Astrocyte (in vitro differentiated cells and primary cell): Measurements from ENCODE around the gene FOXM1. TPM values are rescaled to one million over a fixed set of nuclear protein-coding genes. Genes with fewer than 3 reads are reported as not detected.
A peak's percentile ranks its signal among the peaks of the same experiment; 100 is the strongest.

ENCODE experiments used
- DNase-seq: peaks from one replicate; pipeline ENCODE4 v3.0.0-alpha.2; 2010; ENCODE audit warnings: low read depth
- FAIRE-seq: peaks from 2 replicates; lab custom pipeline; 2011; peaks lifted over from hg19 to GRCh38; lab: Jason Lieb, UNC
- H2AFZ ChIP-seq: 2 replicates; pipeline ENCODE4 v1.6.0; 2012; ENCODE audit warnings: low read depth, low read length, inconsistent platforms
- H3K27ac ChIP-seq: 2 replicates; pipeline ENCODE4 v1.5.1; 2011; ENCODE audit warnings: low read depth, low read length, inconsistent platforms
- H3K27me3 ChIP-seq: 2 replicates; pipeline ENCODE4 v1.6.0; 2011; ENCODE audit warnings: low read length, inconsistent platforms; ENCODE audit not compliant: insufficient read depth
- H3K36me3 ChIP-seq: 2 replicates; pipeline ENCODE4 v1.5.1; 2011; ENCODE audit warnings: low read length, inconsistent platforms; ENCODE audit not compliant: insufficient read depth
- H3K4me1 ChIP-seq: 2 replicates; pipeline ENCODE4 v1.5.1; 2011; ENCODE audit warnings: low read length, inconsistent platforms; ENCODE audit not compliant: insufficient read depth
- H3K4me2 ChIP-seq: 2 replicates; pipeline ENCODE4 v1.6.0; 2012; ENCODE audit warnings: low read length, inconsistent platforms
- H3K4me3 ChIP-seq: 2 replicates; pipeline ENCODE4 v1.5.1; 2011; ENCODE audit warnings: low read depth, mild to moderate bottlenecking, low read length, inconsistent platforms; ENCODE audit not compliant: insufficient read depth
- H3K79me2 ChIP-seq: 2 replicates; pipeline ENCODE4 v1.6.0; 2012; ENCODE audit warnings: mild to moderate bottlenecking, low read length, inconsistent platforms; ENCODE audit not compliant: insufficient read depth
- H3K9ac ChIP-seq: 2 replicates; pipeline ENCODE4 v1.6.0; 2012; ENCODE audit warnings: mild to moderate bottlenecking, low read length, inconsistent platforms
- H3K9me3 ChIP-seq: 2 replicates; pipeline ENCODE4 v1.5.1; 2012; ENCODE audit warnings: low read depth, mild to moderate bottlenecking, low read length, inconsistent platforms; ENCODE audit not compliant: insufficient read depth
- H4K20me1 ChIP-seq: 2 replicates; pipeline ENCODE4 v1.6.0; 2012; ENCODE audit warnings: low read length, inconsistent platforms; ENCODE audit not compliant: insufficient read depth
- H3K27ac Mint-ChIP-seq: one replicate; pipeline ENCODE4 v1.8.0; 2021; ENCODE audit warnings: mild to moderate bottlenecking, mixed read lengths; ENCODE audit not compliant: unreplicated experiment
- H3K27me3 Mint-ChIP-seq: one replicate; pipeline ENCODE4 v1.8.0; 2021; ENCODE audit warnings: low read depth, mixed read lengths; ENCODE audit not compliant: unreplicated experiment
- H3K36me3 Mint-ChIP-seq: one replicate; pipeline ENCODE4 v1.8.0; 2021; ENCODE audit warnings: low read depth, mixed read lengths; ENCODE audit not compliant: unreplicated experiment
- H3K4me1 Mint-ChIP-seq: one replicate; pipeline ENCODE4 v1.8.0; 2021; ENCODE audit warnings: low read depth, mixed read lengths; ENCODE audit not compliant: unreplicated experiment
- H3K4me3 Mint-ChIP-seq: one replicate; pipeline ENCODE4 v1.8.0; 2021; ENCODE audit warnings: mild to moderate bottlenecking, moderate library complexity, mixed read lengths; ENCODE audit not compliant: unreplicated experiment
- H3K9me3 Mint-ChIP-seq: one replicate; pipeline ENCODE4 v1.8.0; 2021; ENCODE audit warnings: mild to moderate bottlenecking, mixed read lengths; ENCODE audit not compliant: unreplicated experiment
- CTCF ChIP-seq: IDR thresholded peaks from 2 replicates; pipeline ENCODE4 v1.5.1; 2011; ENCODE audit warnings: low read depth, mild to moderate bottlenecking, inconsistent platforms, low read length, moderate library complexity; ENCODE audit not compliant: insufficient read depth
- EZH2 ChIP-seq: IDR thresholded peaks from 2 replicates; pipeline ENCODE4 v1.6.1; 2012; ENCODE audit warnings: mild to moderate bottlenecking, low read length, inconsistent platforms; ENCODE audit not compliant: insufficient read depth
- total RNA-seq: library from RNA; stranded (reverse); gene quantifications from 2 replicates; pipeline ENCODE4 v1.2.1, GENCODE V29; 2021

The FOXM1 gene
- total RNA-seq, 1 donor from 2014 or later = 7.1 TPM

DNA sequence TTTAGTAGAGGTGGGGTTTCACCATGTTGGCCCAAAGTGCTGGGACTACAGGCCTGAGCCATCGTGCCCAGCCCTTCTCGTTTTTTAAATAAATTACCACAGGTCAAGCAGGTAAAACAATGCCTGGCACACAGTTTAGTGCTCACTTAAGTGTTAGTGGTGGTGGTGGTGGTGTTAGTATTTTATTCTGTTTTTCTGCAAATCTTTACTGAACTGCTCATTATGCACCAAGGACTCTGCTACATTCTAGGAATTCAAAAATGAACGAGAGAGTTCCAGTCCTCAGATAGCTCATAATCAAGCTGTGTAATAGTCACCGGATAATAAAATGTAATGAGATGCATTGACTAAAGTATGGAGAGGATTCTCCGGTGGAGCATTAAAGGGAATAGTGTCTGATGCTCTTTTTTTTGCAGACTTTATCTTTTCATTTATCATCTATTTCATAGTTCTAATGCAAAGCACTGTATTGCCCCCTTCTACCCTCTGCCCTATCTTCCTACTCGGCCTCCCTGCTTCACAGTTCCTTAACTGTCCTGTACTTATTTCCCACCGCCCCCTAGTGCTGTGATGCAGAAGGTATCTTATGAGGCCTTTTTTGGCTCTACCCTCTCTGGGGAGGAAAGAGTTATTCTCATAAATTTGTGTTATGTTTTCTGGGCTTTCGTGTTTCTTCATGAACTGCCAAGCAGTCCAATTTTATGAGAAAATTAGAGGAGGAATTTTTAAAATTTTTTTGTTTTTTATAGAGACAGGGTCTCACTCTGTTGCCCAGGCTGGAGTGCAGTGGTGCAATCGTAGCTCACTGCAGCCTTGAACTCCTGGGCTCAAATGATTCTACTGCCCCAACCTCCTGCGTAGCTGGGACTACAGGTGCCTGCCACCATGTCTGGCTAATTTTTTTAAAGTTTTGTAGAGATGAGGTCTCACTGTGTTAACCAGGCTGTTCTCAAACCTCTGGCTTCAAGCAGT lies 63.5 kb downstream of the FOXM1 start:
- Histone ChIP-seq H3K9me3 (no peaks in the 10 kb centered on the region), H3K4me2 (peak overlapping the region; percentile 93), H4K20me1 (peaks cover 3% of the 10 kb centered on the region), H2AFZ (peak overlapping the region; percentile 98), H3K27ac (peak overlapping the region; percentile 92), H3K4me3 (peak overlapping the region; percentile 97), H3K79me2 (peaks cover 30% of the 10 kb centered on the region), H3K36me3 (peaks cover 7% of the 10 kb centered on the region), H3K27me3 (no peaks in the 10 kb centered on the region), H3K4me1 (peaks cover 6% of the 10 kb centered on the region), H3K9ac (peak overlapping the region; percentile 91)
- DNase-seq = peak; percentile 46
- H3K9me3 Mint-ChIP-seq = no peaks in the 10 kb centered on the region
- peaks cover 7% of the 10 kb centered on the region for H3K36me3 Mint-ChIP-seq
- H3K27me3 Mint-ChIP-seq = no peaks in the 10 kb centered on the region
- peak overlapping the region; percentile 98 for H3K4me3 Mint-ChIP-seq
- H3K27ac Mint-ChIP-seq = peak overlapping the region; percentile 99
- peaks cover 4% of the 10 kb centered on the region for H3K4me1 Mint-ChIP-seq
- no peak for FAIRE-seq
- TF ChIP-seq EZH2 = no peak
- peak; percentile 63 for TF ChIP-seq CTCF

DNA sequence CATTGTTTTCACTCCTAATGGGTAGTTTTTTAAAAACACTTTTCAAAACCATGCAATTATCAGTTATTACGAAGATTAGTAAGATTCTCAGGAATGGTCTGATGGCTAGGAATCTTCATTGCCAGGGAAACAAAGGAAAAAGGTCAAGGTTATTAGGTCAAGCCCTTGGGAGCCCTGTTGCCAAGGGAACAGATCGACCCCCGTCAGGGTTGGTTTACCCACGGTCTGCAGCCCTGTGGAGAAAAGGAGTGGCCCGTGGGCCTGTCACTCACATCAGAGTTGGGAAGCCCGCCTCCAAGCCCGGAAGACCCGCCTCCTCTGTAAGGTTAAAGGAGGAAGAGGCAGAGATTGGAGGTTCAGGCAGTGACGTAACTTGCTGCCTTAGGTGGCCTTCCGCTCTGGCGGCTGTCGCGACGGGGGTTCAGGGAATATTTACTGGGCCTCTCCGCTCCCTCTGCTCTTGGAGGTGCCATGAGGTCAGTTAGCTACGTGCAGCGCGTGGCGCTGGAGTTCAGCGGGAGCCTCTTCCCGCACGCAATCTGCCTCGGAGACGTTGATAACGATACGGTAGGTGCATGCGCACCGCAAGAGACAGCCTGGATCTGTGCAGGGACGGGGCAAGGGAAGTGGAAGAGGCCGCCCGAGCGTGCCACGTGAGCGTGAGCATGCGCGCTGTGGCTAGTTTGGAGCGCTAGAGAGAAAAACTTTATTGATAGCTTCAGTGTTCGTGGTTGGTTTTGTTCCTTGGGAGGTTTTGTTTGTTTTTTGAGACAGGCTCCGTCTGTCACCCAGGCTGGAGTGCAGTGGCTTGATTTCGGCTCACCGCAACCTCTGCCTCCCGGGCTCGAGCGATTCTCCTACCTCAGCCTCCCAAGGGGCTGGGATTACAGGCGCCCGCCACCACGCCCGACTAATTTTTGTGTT lies 64.4 kb downstream of the FOXM1 start, which contains the start of gene ITFG2:
TSS of gene ITFG2 (plus strand) at position 379 of the 924 bp plus-strand sequence. CDS start at position 472, 93 bp downstream.
- Histone ChIP-seq H2AFZ (peak within 1 kb of the TSS; percentile 98), H3K4me2 (peak within 1 kb of the TSS; percentile 93), H3K36me3 (peaks cover 3% of the 10 kb centered on the region), H3K4me3 (peak within 1 kb of the TSS; percentile 97), H3K9ac (peak within 1 kb of the TSS; percentile 91), H3K27ac (peak within 1 kb of the TSS; percentile 92), H4K20me1 (peaks cover 3% of the 10 kb centered on the region), H3K9me3 (no peaks in the 10 kb centered on the region), H3K4me1 (peaks cover 6% of the 10 kb centered on the region), H3K27me3 (no peaks in the 10 kb centered on the region), H3K79me2 (peaks cover 30% of the 10 kb centered on the region)
- peaks cover 4% of the 10 kb centered on the region for H3K4me1 Mint-ChIP-seq
- no peaks in the 10 kb centered on the region for H3K9me3 Mint-ChIP-seq
- no peak for TF ChIP-seq CTCF
- TF ChIP-seq EZH2 = no peak
- H3K27ac Mint-ChIP-seq = peak within 1 kb of the TSS; percentile 99
- DNase-seq = peak; percentile 97
- FAIRE-seq = peak; percentile 23
- no peaks in the 10 kb centered on the region for H3K27me3 Mint-ChIP-seq
- H3K36me3 Mint-ChIP-seq = peaks cover 2% of the 10 kb centered on the region
- peak within 1 kb of the TSS; percentile 98 for H3K4me3 Mint-ChIP-seq
